Measurements from ENCODE around the gene RNF227. TPM values are rescaled to one million over a fixed set of nuclear protein-coding genes. Genes with fewer than 3 reads are reported as not detected.

Gene RNF227
- total and polyA plus RNA-seq, 10 of the 15 experiments (the other 5 are each of a cell fraction or from before 2014, with no cell fraction given): 0.49 to 5.0 (median 1.3) TPM

GRCh38 chr17:7945651-7946050 lies 29.6 kb upstream of the RNF227 start:
- RAD21 ChIA-PET (ENCODE audit: unreplicated experiment): no interaction called here
- no peaks in the 10 kb centered on the region for H3K27me3 ChIP-seq (replicated peaks in 1 of 2; ENCODE audit: control insufficient read depth in 2 of 2, insufficient read depth in 2 of 2, low read length in 1 of 2)
- H4K20me1 ChIP-seq (ENCODE audit: control insufficient read depth, insufficient read depth): no peaks in the 10 kb centered on the region
- no peaks in the 10 kb centered on the region for H3K9me3 ChIP-seq (replicated peaks; ENCODE audit: control insufficient read depth, insufficient read depth, low read length)
- SMC1A ChIA-PET (ENCODE audit: uncharacterized antibody, unreplicated experiment): interaction anchor here (1.2 to 2.1 kb wide), 5 partner anchors 10 to 45 kb away, joined by 3 to 9 read pairs (median 3); no protein-coding TSS in a partner anchor
- H2AFZ ChIP-seq (ENCODE audit: control insufficient read depth, low read depth, low read length): no peak overlapping the region
- intact Hi-C loops (cut with micrococcal nuclease; ENCODE audit: unreplicated experiment) (no loop called here), in situ Hi-C loops (cut with MboI) (no loop called here)
- no TSS peak for BruUV-seq (replicated peaks)
- CTCF ChIA-PET: interaction anchor here (1.2 to 2.1 kb wide), 4 partner anchors 10 to 82 kb away, joined by 3 to 6 read pairs (median 4); no protein-coding TSS in a partner anchor
- no peaks in the 10 kb centered on the region for H3K79me2 ChIP-seq (ENCODE audit: control insufficient read depth, insufficient read depth, low read length)
- no peak for FAIRE-seq
- peaks cover 12 to 29% of the 10 kb centered on the region in 2 experiments for H3K36me3 ChIP-seq (ENCODE audit: control insufficient read depth in 2 of 2, insufficient read depth in 2 of 2, low read length in 1 of 2)
- 96% methylated on average over 6 of the region's 7 CpGs for WGBS (ENCODE audit: insufficient coverage, insufficient replicate concordance, low lambda C conversion rate, missing lambda C conversion rate)
- H3K27ac ChIP-seq (ENCODE audit: control insufficient read depth, insufficient read depth): no peak overlapping the region
- no peak overlapping the region for H3K9ac ChIP-seq (ENCODE audit: control insufficient read depth, insufficient read depth, low read length)
- DNase-seq (ENCODE audit: low read depth, low spot score): no peak
- TF ChIP-seq ZSCAN29 (IDR thresholded peaks at IDR 0.05) (no peak), POLR2AphosphoS5 (IDR thresholded peaks at IDR 0.05; ENCODE audit: low read length) (no peak), ZBTB40 (IDR thresholded peaks at IDR 0.05; ENCODE audit: borderline replicate concordance) (no peak), FOXM1 (IDR thresholded peaks at IDR 0.05; ENCODE audit: low read depth, low read length) (no peak), ZBTB11 (CRISPR knock-in tag; IDR thresholded peaks at IDR 0.05) (no peak), IRF3 (IDR thresholded peaks at IDR 0.05) (no peak), HDAC6 (IDR thresholded peaks at IDR 0.05; ENCODE audit: unreplicated experiment) (no peak), POLR2A (IDR thresholded peaks at IDR 0.05; ENCODE audit: low read depth, low read length) (no peak), RBBP5 (conservative IDR thresholded peaks at IDR 0.05) (no peak), BACH1 (IDR thresholded peaks at IDR 0.05; ENCODE audit: borderline replicate concordance) (no peak), BMI1 (IDR thresholded peaks at IDR 0.05; ENCODE audit: borderline replicate concordance) (no peak), NR2C2 (IDR thresholded peaks at IDR 0.05; ENCODE audit: borderline replicate concordance, control insufficient read depth, insufficient read length, low read depth) (no peak), SMARCA5 (IDR thresholded peaks at IDR 0.05) (no peak)
- POLR2A ChIA-PET: interaction anchor here (1.4 to 2.1 kb wide), 3 partner anchors 10 to 56 kb away, joined by 3 to 6 read pairs (median 5); partner anchors contain the start of gene CNTROB
- H3K4me3 ChIP-seq: no peak overlapping the region
- no peaks in the 10 kb centered on the region for H3K4me1 ChIP-seq (ENCODE audit: control insufficient read depth, insufficient read depth, low read length)
- ATAC-seq: no peak
- no peak overlapping the region for H3K4me2 ChIP-seq (ENCODE audit: control insufficient read depth, insufficient read depth)

Measured in GM12878 (cell line).